Progenitor cell of endocrine pancreas (in vitro differentiated cells): Measurements from ENCODE around the gene ELN. TPM values are rescaled to one million over a fixed set of nuclear protein-coding genes. Genes with fewer than 3 reads are reported as not detected.

Experiments
- DNase-seq: peaks from one replicate; pipeline ENCODE4 v3.0.0; 2021; ENCODE audit warnings: low spot score; ENCODE audit not compliant: unreplicated experiment
- H3K27ac Mint-ChIP-seq: 2 replicates; pipeline ENCODE4 v1.8.0; 2021; ENCODE audit warnings: mild to moderate bottlenecking, moderate library complexity, mixed read lengths
- H3K27me3 Mint-ChIP-seq: 2 replicates; pipeline ENCODE4 v1.8.0; 2021; ENCODE audit warnings: mixed read lengths
- H3K36me3 Mint-ChIP-seq: 2 replicates; pipeline ENCODE4 v1.8.0; 2022; ENCODE audit warnings: mixed read lengths; ENCODE audit not compliant: insufficient read depth
- H3K4me1 Mint-ChIP-seq: 2 replicates; pipeline ENCODE4 v1.8.0; 2021; ENCODE audit warnings: low read depth, mixed read lengths
- H3K4me3 Mint-ChIP-seq: 2 replicates; pipeline ENCODE4 v1.8.0; 2021; ENCODE audit warnings: low read depth, mild to moderate bottlenecking, moderate library complexity, mixed read lengths
- H3K9me3 Mint-ChIP-seq: 2 replicates; pipeline ENCODE4 v1.8.0; 2021; ENCODE audit warnings: low read depth, mixed read lengths
- total RNA-seq: library from RNA; stranded (reverse); gene quantifications from 2 replicates; pipeline ENCODE4 v1.2.1, GENCODE V29; 2021
- TF ChIP-seq, protein P1 (sequence below): fragments of 200-600 bp; sonication (generic); IDR thresholded peaks from one replicate; pipeline ENCODE4 v1.5.0; 2021; ENCODE audit warnings: antibody characterized with exemption, mild to moderate bottlenecking; ENCODE audit not compliant: unreplicated experiment

ELN gene
- total RNA-seq, 1 donor from 2014 or later: 0.26 TPM

DNA sequence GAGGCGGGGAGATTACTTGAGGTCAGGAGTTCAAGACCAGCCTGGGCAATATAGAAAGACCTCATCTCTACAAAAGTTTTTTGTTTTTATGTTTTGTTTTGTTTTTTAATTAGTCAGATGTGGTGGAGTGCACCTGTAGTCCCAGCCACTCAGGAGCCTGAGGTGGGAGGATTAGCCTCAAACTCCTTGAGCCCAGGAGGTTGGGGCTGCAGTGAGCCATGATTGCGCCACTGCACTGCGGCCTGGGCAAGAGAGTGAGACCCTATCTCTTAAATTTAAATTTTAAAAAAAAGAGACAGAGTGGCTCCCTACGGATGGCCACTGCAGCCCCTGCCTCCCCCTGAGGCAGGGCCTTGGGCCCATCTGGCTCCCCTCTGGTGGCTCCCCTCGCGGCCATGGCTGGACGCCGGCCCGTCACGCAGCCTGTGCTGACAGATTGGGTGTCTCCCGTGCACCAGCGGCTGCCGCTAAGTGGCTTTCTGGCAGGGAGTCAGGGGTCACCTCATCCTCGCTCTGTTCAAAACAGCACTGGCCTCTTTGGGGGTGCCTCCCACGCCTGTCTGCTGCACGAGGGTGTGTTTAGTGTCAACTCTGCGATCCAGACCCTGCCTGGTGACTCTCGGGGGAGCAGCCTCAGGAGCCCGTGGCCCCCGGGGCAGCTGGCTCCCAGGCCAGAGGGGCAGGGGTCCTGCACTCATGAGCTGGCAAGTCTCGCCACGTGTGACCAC lies 44.4 kb upstream of the ELN start:
- no peaks in the 10 kb centered on the region for H3K9me3 Mint-ChIP-seq
- peaks cover 5% of the 10 kb centered on the region for H3K4me1 Mint-ChIP-seq
- H3K27ac Mint-ChIP-seq: no peak overlapping the region
- no peak overlapping the region for H3K4me3 Mint-ChIP-seq
- no peaks in the 10 kb centered on the region for H3K36me3 Mint-ChIP-seq
- H3K27me3 Mint-ChIP-seq: peaks cover 3% of the 10 kb centered on the region
- TF ChIP-seq, protein P1, sequence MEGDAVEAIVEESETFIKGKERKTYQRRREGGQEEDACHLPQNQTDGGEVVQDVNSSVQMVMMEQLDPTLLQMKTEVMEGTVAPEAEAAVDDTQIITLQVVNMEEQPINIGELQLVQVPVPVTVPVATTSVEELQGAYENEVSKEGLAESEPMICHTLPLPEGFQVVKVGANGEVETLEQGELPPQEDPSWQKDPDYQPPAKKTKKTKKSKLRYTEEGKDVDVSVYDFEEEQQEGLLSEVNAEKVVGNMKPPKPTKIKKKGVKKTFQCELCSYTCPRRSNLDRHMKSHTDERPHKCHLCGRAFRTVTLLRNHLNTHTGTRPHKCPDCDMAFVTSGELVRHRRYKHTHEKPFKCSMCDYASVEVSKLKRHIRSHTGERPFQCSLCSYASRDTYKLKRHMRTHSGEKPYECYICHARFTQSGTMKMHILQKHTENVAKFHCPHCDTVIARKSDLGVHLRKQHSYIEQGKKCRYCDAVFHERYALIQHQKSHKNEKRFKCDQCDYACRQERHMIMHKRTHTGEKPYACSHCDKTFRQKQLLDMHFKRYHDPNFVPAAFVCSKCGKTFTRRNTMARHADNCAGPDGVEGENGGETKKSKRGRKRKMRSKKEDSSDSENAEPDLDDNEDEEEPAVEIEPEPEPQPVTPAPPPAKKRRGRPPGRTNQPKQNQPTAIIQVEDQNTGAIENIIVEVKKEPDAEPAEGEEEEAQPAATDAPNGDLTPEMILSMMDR: no peak
- no peak for DNase-seq

DNA sequence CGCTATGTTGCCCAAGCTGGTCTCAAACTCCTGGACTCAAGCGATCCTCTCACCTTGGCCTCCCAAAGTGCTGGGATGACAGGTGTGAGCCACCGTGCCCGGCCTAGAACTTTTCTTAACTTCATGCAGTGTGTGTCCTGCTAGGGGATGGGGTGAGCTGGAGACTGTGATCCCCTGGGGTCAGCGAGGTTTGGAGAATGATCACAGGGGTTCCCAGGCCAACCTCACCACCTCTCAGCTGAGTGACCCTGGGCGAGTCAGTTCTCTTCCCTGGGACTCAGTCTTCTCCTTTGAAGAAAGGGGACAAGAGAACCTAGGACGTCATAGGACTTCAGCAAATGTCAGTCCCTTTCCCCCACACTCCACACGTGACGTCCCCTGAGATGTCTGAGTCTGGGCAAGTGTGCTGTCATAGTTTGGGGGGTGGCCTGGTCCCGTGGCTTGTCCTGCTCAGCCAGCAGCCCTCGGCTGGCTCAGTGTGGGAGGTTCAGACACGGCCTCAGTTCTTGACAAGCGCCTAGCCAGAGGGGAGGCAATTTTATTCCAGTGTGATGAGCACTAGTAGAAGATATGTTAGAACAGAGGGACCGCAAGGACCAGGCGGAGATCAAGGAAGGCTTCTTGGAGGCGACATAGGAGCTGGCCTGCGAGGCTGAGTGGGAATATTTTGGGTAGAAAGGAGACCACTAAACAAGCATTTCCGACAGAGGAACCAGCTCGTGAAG lies 43.3 kb upstream of the ELN start:
- Mint-ChIP-seq H3K27ac (no peak overlapping the region), H3K9me3 (no peaks in the 10 kb centered on the region), H3K36me3 (no peaks in the 10 kb centered on the region), H3K4me3 (no peak overlapping the region), H3K27me3 (peaks cover 3% of the 10 kb centered on the region), H3K4me1 (no peaks in the 10 kb centered on the region)
- TF ChIP-seq, protein P1: no peak
- no peak for DNase-seq

DNA sequence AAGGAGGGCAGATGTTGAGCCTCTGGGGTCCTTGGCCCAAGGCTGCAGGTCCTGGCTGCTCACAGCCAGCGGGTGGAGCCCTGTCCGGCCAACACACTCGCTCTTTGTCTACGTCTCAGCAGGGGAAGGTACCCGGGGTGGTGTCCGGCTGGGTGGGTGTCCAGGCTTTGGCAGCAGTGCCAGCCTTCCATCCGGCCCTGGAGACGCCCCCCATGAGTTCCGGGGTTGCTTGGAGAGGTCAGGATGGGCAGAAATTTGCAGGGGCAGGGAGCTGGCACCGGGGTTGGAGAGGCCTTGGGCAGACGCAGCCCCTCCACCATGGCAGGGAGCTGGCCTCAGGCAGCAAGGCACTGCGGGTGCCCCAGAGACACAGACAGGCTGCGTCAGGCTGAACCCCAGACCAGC lies 42.2 kb upstream of the ELN start:
- Mint-ChIP-seq H3K27me3 (peaks cover 3% of the 10 kb centered on the region), H3K27ac (no peak overlapping the region), H3K36me3 (no peaks in the 10 kb centered on the region), H3K4me1 (no peaks in the 10 kb centered on the region), H3K9me3 (no peaks in the 10 kb centered on the region), H3K4me3 (no peak overlapping the region)
- no peak for DNase-seq
- TF ChIP-seq, protein P1: no peak

DNA sequence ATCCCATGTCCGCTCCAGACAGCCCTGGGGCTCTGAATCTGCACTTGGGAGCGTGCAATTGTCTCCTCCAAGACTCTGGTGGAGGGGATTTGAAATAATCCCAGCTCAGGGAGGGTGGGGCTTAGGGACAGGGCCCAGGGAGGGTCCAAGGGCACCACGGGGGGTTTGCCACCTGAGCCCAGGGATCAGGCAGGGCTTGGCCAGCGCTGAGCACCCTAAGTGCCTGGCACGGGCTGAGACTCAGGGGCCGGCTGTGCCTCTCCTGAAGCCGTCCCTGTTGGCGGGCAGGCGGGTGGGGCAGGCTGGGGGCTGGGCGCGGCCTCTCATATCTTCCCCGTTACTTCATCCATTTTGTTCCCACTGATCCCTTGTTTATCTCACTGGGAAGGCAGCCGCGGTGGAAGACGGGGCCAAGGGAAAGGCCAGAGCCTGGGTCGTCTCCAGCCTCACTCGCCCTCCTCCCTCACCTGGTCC lies 41.8 kb upstream of the ELN start:
- TF ChIP-seq, protein P1: no peak
- H3K27me3 Mint-ChIP-seq: peaks cover 3% of the 10 kb centered on the region
- no peaks in the 10 kb centered on the region for H3K4me1 Mint-ChIP-seq
- no peak for DNase-seq
- H3K27ac Mint-ChIP-seq: no peak overlapping the region
- no peaks in the 10 kb centered on the region for H3K36me3 Mint-ChIP-seq
- no peak overlapping the region for H3K4me3 Mint-ChIP-seq
- H3K9me3 Mint-ChIP-seq: no peaks in the 10 kb centered on the region

DNA sequence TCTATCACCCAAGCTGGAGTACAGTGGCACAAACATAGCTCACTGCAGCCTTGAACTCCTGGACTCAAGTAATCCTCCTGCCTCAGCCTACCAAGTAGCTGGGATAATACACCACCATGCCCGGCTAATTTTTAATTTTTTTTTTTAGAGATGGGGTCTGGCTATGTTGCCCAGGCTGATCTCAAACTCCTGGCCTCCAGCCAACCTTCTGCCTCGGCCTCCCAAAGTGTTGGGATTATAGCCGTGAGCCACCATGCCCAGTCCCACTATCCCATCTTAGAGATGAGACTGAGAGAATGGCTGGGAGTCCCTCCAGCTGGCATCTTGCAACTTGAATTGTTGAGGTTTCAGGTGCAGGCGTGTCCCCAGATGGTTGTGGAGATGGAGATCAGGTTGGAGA lies 40.7 kb upstream of the ELN start:
- no peak overlapping the region for H3K4me3 Mint-ChIP-seq
- no peaks in the 10 kb centered on the region for H3K9me3 Mint-ChIP-seq
- DNase-seq: no peak
- H3K4me1 Mint-ChIP-seq: no peaks in the 10 kb centered on the region
- peaks cover 3% of the 10 kb centered on the region for H3K27me3 Mint-ChIP-seq
- H3K27ac Mint-ChIP-seq: no peak overlapping the region
- H3K36me3 Mint-ChIP-seq: no peaks in the 10 kb centered on the region
- TF ChIP-seq, protein P1: no peak
